B cell (primary cell): ENCODE data around the gene ATRIP. TPM values are rescaled to one million over a fixed set of nuclear protein-coding genes. Genes with fewer than 3 reads are reported as not detected.

ENCODE experiments used
- ATAC-seq: fragments of 200-7000 bp; cut with Tn5 transposase; one replicate; pipeline ENCODE4 v1.10.0; 2021; ENCODE audit warnings: low read depth, mild to moderate bottlenecking, moderate number of reproducible peaks, moderate library complexity
- CTCF ChIA-PET: fragments of 350-600 bp; sonication (Branson Sonifier 250); formaldehyde crosslinking; loops from one replicate; lab custom pipeline; 2021; ENCODE audit warnings: antibody characterized with exemption, inconsistent platforms; lab: Charles Lee
- POLR2A ChIA-PET: fragments of 350-600 bp; sonication (Branson Sonifier 250); formaldehyde crosslinking; loops from one replicate; lab custom pipeline; 2021; ENCODE audit warnings: antibody characterized with exemption; lab: Charles Lee
- DNase-seq: peaks from one replicate; pipeline ENCODE4 v3.0.0; 2013
- H2AFZ ChIP-seq: 2 replicates; pipeline ENCODE4 v1.6.1; 2012; ENCODE audit warnings: mild to moderate bottlenecking, low read depth, low read length; ENCODE audit not compliant: insufficient read depth, poor library complexity, severe bottlenecking
- H3K27ac ChIP-seq, 2 donors: 1 replicate in 1 of 2; 2 replicates in 1 of 2; pipeline ENCODE4 v1.5.1; 2012 to 2013; ENCODE audit warnings: low read length in 2 of 2, mild to moderate bottlenecking in 2 of 2, moderate library complexity in 1 of 2
- H3K27me3 ChIP-seq, 4 experiments: fragments of 200-600 bp in 1 of 4; sonication (generic) in 1 of 4; replicated peaks in 1 of 4; 1 replicate in 2 of 4; 2 replicates in 2 of 4; pipeline versions ENCODE4 v1.6.1 to v1.7.0; 2013 to 2016; ENCODE audit warnings: low read length in 3 of 4, mild to moderate bottlenecking in 2 of 4, mixed read lengths in 1 of 4, moderate library complexity in 1 of 4; ENCODE audit not compliant: insufficient read depth in 4 of 4, control insufficient read depth in 3 of 4; ENCODE audit errors: control extremely low read depth in 1 of 4
- H3K36me3 ChIP-seq, 2 experiments: replicated peaks in 1 of 2; 1 replicate in 1 of 2; 2 replicates in 1 of 2; pipeline versions ENCODE4 v1.6.1 to v1.7.1; 2013; ENCODE audit warnings: low read length in 1 of 2; ENCODE audit not compliant: insufficient read depth in 2 of 2, control insufficient read depth in 1 of 2; ENCODE audit errors: control extremely low read depth in 1 of 2, extremely low read depth in 1 of 2
- H3K4me1 ChIP-seq, 2 donors: fragments of 200-600 bp in 1 of 2; sonication (generic) in 1 of 2; 1 replicate in 1 of 2; 2 replicates in 1 of 2; pipeline versions ENCODE4 v1.5.1 to v1.6.1; 2013 to 2017; ENCODE audit warnings: low read length in 2 of 2; ENCODE audit not compliant: control insufficient read depth in 2 of 2, insufficient read depth in 2 of 2
- H3K4me2 ChIP-seq: replicated peaks from 2 replicates; pipeline ENCODE3; 2012; ENCODE audit warnings: mild to moderate bottlenecking, low read depth, low read length; ENCODE audit not compliant: poor library complexity, severe bottlenecking
- H3K4me3 ChIP-seq, 5 experiments: fragments of 200-600 bp in 1 of 5; sonication (generic) in 1 of 5; 1 replicate in 3 of 5; 2 replicates in 2 of 5; pipeline versions ENCODE4 v1.5.1 to v1.7.0; 2011 to 2016; ENCODE audit warnings: low read length in 4 of 5, mild to moderate bottlenecking in 4 of 5, low read depth in 2 of 5, control low read depth in 1 of 5, moderate library complexity in 1 of 5; ENCODE audit not compliant: insufficient read depth in 1 of 5; ENCODE audit errors: control extremely low read depth in 1 of 5, extremely low read depth in 1 of 5
- H3K79me2 ChIP-seq: fragments of 200-600 bp; sonication (generic); one replicate; pipeline ENCODE4 v1.6.0; 2016; ENCODE audit warnings: low read length; ENCODE audit not compliant: control insufficient read depth, insufficient read depth
- H3K9ac ChIP-seq: fragments of 200-600 bp; sonication (generic); 2 replicates; pipeline ENCODE4 v1.6.1; 2017; ENCODE audit warnings: mild to moderate bottlenecking, low read length, moderate library complexity
- H3K9me3 ChIP-seq, 3 donors: one replicate each; pipeline versions ENCODE4 v1.6.1 to v1.7.1; 2013; ENCODE audit warnings: low read length in 2 of 3; ENCODE audit not compliant: control insufficient read depth in 2 of 3, insufficient read depth in 1 of 3; ENCODE audit errors: control extremely low read depth in 1 of 3
- H4K20me1 ChIP-seq: 2 replicates; pipeline ENCODE4 v1.6.0; 2012; ENCODE audit warnings: mild to moderate bottlenecking, low read length; ENCODE audit not compliant: insufficient read depth, control insufficient read depth, poor library complexity, severe bottlenecking
- H3K27ac Mint-ChIP-seq: one replicate; pipeline ENCODE4 v1.8.0; 2021; ENCODE audit warnings: mixed read lengths
- H3K27me3 Mint-ChIP-seq: one replicate; pipeline ENCODE4 v1.8.0; 2021; ENCODE audit warnings: mixed read lengths
- H3K4me1 Mint-ChIP-seq: one replicate; pipeline ENCODE4 v1.8.0; 2021; ENCODE audit warnings: mixed read lengths
- H3K4me3 Mint-ChIP-seq: one replicate; pipeline ENCODE4 v1.8.0; 2021; ENCODE audit warnings: mixed read lengths
- H3K9me3 Mint-ChIP-seq: one replicate; pipeline ENCODE4 v1.8.0; 2022; ENCODE audit warnings: mixed read lengths; ENCODE audit not compliant: insufficient read depth
- CTCF ChIP-seq: fragments of 200-600 bp; IDR thresholded peaks from one replicate; pipeline ENCODE4 v1.8.0; 2022; ENCODE audit warnings: antibody characterized with exemption, mild to moderate bottlenecking
- EZH2 ChIP-seq: IDR thresholded peaks from 2 replicates; pipeline ENCODE4 v1.6.1; 2012; ENCODE audit warnings: borderline replicate concordance, low read depth, mild to moderate bottlenecking, moderate library complexity, low read length; ENCODE audit not compliant: insufficient read depth, poor library complexity, severe bottlenecking
- WGBS: methylation state at CpG from one replicate; pipeline ENCODE4 v1.1.5; 2013; ENCODE audit warnings: missing lambda C conversion rate; ENCODE audit not compliant: insufficient coverage; 5-methylcytosine and 5-hydroxymethylcytosine counted together
- intact Hi-C: fragments of 100-400 bp; cut with micrococcal nuclease; formaldehyde crosslinking; loops from one replicate; pipeline ENCODE4 v1.10.0; 2022
- polyA plus RNA-seq: library from polyadenylated mRNA; depleted of rRNA; stranded (reverse); fragments of >200 nt; gene quantifications from 2 replicates; pipeline ENCODE4 v1.2.3, GENCODE V29; 2012
- total RNA-seq, 2 donors: library from RNA; stranded (reverse); fragments of 120-200 nt in 1 of 2; gene quantifications; 1 replicate in 1 of 2; 2 replicates in 1 of 2; pipeline versions ENCODE4 v1.2.3 to v1.2.4, GENCODE V29; 2013 to 2022

ATRIP gene
- total and polyA plus RNA-seq, 2 donors (not counting 1 experiment from before 2014, with no cell fraction given) = 10.5 to 11.6 TPM

- no peak overlapping the region for H3K4me2 ChIP-seq
- no peak overlapping the region for H3K27ac ChIP-seq
- H3K4me1 ChIP-seq = no peaks in the 10 kb centered on the region
- Mint-ChIP-seq H3K4me3 (no peak overlapping the region), H3K9me3 (no peaks in the 10 kb centered on the region), H3K27me3 (peaks cover 20% of the 10 kb centered on the region), H3K4me1 (no peaks in the 10 kb centered on the region), H3K27ac (no peak overlapping the region)
- intact Hi-C loops = no loop called here
- no peak for DNase-seq
- ChIA-PET POLR2A (no interaction called here), CTCF (interaction anchor here (0.5 to 8.0 kb wide), 6 partner anchors 36 to 903 kb away, joined by 3 to 330 read pairs (median 70); partner anchors contain the start of genes CCDC51, PFKFB4, PLXNB1 and SHISA5)
- no peaks in the 10 kb centered on the region for H3K79me2 ChIP-seq
- no peaks in the 10 kb centered on the region for H3K36me3 ChIP-seq
- peaks cover 0 to 4% (median 2%) of the 10 kb centered on the region in 4 experiments for H3K27me3 ChIP-seq
- no peaks in the 10 kb centered on the region for H3K9me3 ChIP-seq
- 97% methylated on average over 9 of the region's 11 CpGs for WGBS
- H4K20me1 ChIP-seq = no peaks in the 10 kb centered on the region
- ATAC-seq = no peak
- no peak overlapping the region for H3K4me3 ChIP-seq
- TF ChIP-seq CTCF (no peak), EZH2 (no peak)
- H3K9ac ChIP-seq = no peak overlapping the region
- H2AFZ ChIP-seq = no peak overlapping the region
Observed at GRCh38 chr3:48398701-48399386, 47.7 kb upstream of the ATRIP start.

GRCh38 chr3:48399387-48400172 lies 47.0 kb upstream of the ATRIP start:
- intact Hi-C loops = no loop called here
- no peak overlapping the region for H3K4me2 ChIP-seq
- H3K27me3 Mint-ChIP-seq = peaks cover 16% of the 10 kb centered on the region
- no peaks in the 10 kb centered on the region for H3K4me1 ChIP-seq
- no peak overlapping the region for H3K4me3 ChIP-seq
- no peak for ATAC-seq
- WGBS = 28% methylated on average over 3 of the region's 4 CpGs
- no peaks in the 10 kb centered on the region for H3K36me3 ChIP-seq
- no peaks in the 10 kb centered on the region for H3K9me3 ChIP-seq
- H3K27me3 ChIP-seq = peaks cover 0 to 4% (median 0%) of the 10 kb centered on the region in 4 experiments
- H2AFZ ChIP-seq = no peak overlapping the region
- no peaks in the 10 kb centered on the region for H3K9me3 Mint-ChIP-seq
- ChIA-PET POLR2A (no interaction called here), CTCF (interaction anchor here (0.5 to 8.0 kb wide), 17 partner anchors 25 to 903 kb away, joined by 3 to 330 read pairs (median 9); partner anchors contain the start of genes CCDC51, PFKFB4, PLXNB1 and SHISA5)
- no peaks in the 10 kb centered on the region for H3K79me2 ChIP-seq
- TF ChIP-seq EZH2 (no peak), CTCF (no peak)
- H3K9ac ChIP-seq = no peak overlapping the region
- H3K27ac ChIP-seq = no peak overlapping the region
- H3K4me3 Mint-ChIP-seq = no peak overlapping the region
- no peaks in the 10 kb centered on the region for H3K4me1 Mint-ChIP-seq
- H3K27ac Mint-ChIP-seq = no peak overlapping the region
- no peaks in the 10 kb centered on the region for H4K20me1 ChIP-seq
- no peak for DNase-seq
